Transverse colon (tissue), 4 donors: ENCODE measurements around the gene ATOH8.

ENCODE experiments used
- POLR2A ChIP-seq: fragments of 450-650 bp; IDR thresholded peaks from one replicate; pipeline ENCODE4 v1.6.1; 2016; ENCODE audit warnings: antibody characterized with exemption, mild to moderate bottlenecking, moderate library complexity
- POLR2AphosphoS5 ChIP-seq, 3 donors: sonication (generic); formaldehyde crosslinking; IDR thresholded peaks; one replicate each; pipeline ENCODE4 v1.6.1; 2016; ENCODE audit warnings: antibody characterized with exemption in 3 of 3
- TF ChIP-seq, protein P1 (sequence below), 5 experiments: fragments of 200-600 bp in 3 of 5; fragments of 450-650 bp in 2 of 5; sonication (generic) in 3 of 5; IDR thresholded peaks; 1 replicate in 2 of 5; 2 replicates in 3 of 5; pipeline ENCODE4 v1.5.1; 2016 to 2017; ENCODE audit warnings: antibody characterized with exemption in 5 of 5, inconsistent platforms in 3 of 5, mild to moderate bottlenecking in 2 of 5, moderate library complexity in 1 of 5

GRCh38 chr2:85828725-85829124 is 74.9 kb downstream of the ATOH8 start:
- TF ChIP-seq, protein P1, sequence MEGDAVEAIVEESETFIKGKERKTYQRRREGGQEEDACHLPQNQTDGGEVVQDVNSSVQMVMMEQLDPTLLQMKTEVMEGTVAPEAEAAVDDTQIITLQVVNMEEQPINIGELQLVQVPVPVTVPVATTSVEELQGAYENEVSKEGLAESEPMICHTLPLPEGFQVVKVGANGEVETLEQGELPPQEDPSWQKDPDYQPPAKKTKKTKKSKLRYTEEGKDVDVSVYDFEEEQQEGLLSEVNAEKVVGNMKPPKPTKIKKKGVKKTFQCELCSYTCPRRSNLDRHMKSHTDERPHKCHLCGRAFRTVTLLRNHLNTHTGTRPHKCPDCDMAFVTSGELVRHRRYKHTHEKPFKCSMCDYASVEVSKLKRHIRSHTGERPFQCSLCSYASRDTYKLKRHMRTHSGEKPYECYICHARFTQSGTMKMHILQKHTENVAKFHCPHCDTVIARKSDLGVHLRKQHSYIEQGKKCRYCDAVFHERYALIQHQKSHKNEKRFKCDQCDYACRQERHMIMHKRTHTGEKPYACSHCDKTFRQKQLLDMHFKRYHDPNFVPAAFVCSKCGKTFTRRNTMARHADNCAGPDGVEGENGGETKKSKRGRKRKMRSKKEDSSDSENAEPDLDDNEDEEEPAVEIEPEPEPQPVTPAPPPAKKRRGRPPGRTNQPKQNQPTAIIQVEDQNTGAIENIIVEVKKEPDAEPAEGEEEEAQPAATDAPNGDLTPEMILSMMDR (IDR thresholded peaks at IDR 0.05): no peak
- TF ChIP-seq POLR2A (no peak), POLR2AphosphoS5 (IDR thresholded peaks at IDR 0.05) (no peak)
